Choroid plexus epithelial cell (primary cell): ENCODE measurements around the gene EVL.
A peak's percentile ranks its signal among the peaks of the same experiment; 100 is the strongest.

Source experiments
- DNase-seq: peaks from one replicate; pipeline ENCODE4 v3.0.0-alpha.2; 2010; ENCODE audit warnings: low read depth
- H3K4me3 ChIP-seq: 2 replicates; pipeline ENCODE4 v1.5.1; 2011; ENCODE audit warnings: low read depth, mild to moderate bottlenecking, control low read depth, low read length, moderate library complexity
- TF ChIP-seq, protein P1 (sequence below): conservative IDR thresholded peaks from 2 replicates; pipeline ENCODE4 v1.5.1; 2011; ENCODE audit warnings: low read depth, mild to moderate bottlenecking, control low read depth, inconsistent platforms, low read length, moderate library complexity

The EVL gene

DNA sequence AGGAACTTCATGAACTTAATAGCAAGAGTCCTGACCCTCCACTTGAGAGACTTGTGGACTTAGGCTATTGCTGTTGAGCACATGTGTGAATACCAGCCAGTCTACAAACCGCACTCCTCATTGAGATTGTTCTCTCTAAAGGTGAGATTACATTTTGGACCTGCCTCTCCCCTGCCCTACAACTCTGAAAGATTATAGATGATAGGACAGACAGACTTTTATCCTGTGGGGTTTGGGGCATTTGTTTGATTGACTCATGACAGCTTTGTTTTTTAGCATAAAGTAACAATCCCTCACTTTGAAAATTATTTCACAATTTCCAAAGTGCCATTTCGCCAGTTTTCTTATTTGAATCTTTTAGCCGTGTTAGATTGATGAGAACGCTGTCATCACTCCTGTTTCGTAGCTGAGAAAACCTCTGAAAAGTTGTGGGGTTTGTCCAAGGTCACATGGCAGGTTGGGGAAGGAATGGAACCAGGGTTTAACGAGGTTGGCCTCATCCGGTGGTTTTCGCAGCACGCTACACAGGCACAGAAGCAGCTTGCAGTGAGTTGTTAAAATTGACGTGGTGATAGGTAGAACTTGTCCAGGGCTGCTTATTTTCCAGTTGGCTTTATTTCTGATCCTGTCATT lies 836 bp downstream of the EVL start:
- DNase-seq, result no peak
- H3K4me3 ChIP-seq, result no peak overlapping the region
- TF ChIP-seq, protein P1, sequence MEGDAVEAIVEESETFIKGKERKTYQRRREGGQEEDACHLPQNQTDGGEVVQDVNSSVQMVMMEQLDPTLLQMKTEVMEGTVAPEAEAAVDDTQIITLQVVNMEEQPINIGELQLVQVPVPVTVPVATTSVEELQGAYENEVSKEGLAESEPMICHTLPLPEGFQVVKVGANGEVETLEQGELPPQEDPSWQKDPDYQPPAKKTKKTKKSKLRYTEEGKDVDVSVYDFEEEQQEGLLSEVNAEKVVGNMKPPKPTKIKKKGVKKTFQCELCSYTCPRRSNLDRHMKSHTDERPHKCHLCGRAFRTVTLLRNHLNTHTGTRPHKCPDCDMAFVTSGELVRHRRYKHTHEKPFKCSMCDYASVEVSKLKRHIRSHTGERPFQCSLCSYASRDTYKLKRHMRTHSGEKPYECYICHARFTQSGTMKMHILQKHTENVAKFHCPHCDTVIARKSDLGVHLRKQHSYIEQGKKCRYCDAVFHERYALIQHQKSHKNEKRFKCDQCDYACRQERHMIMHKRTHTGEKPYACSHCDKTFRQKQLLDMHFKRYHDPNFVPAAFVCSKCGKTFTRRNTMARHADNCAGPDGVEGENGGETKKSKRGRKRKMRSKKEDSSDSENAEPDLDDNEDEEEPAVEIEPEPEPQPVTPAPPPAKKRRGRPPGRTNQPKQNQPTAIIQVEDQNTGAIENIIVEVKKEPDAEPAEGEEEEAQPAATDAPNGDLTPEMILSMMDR, result no peak

DNA sequence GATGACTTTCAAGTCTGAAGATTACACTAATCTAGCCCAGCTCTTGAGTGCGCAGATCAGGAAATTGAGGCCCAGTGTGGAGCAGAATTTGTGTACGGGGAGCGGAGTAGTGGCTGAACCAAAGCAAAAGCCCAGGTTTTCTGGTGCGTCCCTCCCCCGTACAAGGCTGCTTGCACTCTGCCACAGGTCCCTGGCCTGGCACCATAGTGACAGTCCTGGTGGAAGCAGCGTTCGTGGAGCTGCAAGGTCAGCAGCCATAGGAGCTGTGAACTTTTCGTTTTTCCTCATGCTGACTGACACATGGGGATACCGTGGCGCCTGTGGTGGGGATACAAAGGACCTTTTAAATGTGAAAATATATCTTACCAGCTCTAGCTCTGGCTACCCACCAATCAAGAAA lies 1.7 kb downstream of the EVL start:
- no peak for DNase-seq
- H3K4me3 ChIP-seq, result no peak overlapping the region
- TF ChIP-seq, protein P1, result no peak

DNA sequence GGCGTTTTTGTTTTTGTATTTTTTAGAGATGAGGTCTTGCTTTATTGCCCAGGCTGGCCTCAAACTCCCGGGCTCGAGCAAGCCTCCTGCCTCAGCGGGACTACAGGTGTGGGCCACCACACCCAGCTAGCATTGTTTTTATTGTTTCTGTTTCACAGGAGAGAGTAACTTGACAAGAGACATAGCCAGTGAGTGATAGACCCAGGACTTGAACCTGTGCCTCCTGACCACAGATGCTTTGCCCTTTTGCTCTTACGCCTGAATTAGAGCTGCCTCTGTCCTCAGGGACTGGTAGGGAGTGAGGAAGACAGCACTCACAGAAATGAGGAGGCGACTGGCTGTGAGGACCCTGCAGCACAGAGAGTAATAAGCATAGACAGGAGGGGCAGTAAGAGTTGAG lies 2.3 kb downstream of the EVL start:
- no peak overlapping the region for H3K4me3 ChIP-seq
- TF ChIP-seq, protein P1, result no peak
- DNase-seq, result no peak

DNA sequence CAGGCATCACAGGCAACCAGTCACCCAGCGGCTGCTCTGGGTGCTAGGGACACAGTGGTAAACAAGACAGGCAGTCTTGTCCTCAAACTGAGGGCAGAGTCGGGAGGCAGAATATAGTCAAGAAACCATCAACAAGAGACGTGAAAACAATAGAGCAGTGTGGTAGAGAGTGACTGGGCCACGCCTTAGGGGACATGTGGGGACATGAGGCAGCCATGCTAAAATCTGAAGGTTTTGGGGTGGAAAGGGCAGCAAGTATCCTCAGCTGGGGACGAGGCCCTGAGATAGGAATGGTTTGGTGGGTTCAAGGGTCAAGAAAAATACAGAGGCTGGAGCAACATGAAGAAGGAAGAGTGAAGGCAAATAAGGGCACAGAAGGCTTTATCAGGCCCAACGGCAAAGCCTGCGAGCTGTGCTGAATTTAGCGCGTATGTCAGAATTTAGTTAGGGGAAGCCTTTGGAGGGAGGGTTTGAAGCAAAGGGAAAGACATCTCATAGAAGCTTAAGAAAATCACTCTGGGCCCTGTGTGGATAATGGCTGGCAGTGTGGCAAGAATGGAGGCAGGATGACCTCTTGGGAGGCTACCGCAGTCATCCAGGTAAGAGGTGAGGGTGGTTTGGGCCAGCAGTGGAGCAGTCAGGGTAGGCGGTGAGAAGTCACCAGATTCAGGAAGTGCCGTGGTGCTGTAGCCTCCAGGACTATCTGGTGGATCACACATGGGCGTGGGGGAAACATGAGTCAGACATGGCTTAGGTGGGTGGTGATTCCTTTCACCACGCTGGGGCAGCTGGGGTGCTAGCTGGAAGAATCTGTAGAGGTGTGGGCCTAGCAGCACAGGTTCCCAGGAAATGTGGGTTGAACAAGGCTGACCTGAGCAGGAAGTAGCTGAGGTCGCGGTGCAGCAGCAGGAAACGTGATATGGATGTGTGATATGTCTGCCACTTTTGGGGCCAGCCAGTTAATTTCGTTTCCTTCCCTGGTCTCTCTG lies 3.0 kb downstream of the EVL start:
- TF ChIP-seq, protein P1, result no peak
- peak; percentile 57 for DNase-seq
- H3K4me3 ChIP-seq, result no peak overlapping the region

DNA sequence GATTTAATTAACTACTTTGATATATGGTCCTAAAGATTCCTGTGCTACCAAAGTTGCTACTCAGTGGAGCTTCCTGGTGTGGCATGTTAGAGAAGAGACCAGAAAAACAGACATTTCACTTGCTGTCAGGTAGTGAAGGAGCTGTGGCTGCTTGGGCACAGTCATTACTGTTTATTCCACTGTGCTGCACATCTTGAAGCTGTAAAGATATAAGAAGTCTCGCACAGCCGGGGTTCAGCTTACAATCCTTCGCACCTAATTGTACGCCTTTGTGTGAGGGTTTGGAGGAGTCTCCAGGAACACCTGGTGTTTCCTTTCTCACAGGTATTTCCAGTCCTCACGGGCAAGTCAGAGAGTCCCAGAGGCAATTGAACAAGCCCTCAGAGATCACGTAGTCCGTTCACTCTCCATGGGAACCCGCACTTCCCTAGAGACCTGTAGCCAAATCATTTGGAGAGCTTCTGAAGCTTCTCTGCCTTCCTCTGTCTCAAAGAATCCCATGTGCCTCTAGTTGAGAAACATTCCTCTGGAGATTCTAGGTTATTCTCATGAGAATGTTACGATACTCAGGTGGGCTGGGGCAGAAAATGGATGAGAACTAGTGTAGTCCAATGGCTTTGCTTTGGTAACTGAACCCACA lies 4.1 kb downstream of the EVL start:
- no peak overlapping the region for H3K4me3 ChIP-seq
- DNase-seq, result no peak

DNA sequence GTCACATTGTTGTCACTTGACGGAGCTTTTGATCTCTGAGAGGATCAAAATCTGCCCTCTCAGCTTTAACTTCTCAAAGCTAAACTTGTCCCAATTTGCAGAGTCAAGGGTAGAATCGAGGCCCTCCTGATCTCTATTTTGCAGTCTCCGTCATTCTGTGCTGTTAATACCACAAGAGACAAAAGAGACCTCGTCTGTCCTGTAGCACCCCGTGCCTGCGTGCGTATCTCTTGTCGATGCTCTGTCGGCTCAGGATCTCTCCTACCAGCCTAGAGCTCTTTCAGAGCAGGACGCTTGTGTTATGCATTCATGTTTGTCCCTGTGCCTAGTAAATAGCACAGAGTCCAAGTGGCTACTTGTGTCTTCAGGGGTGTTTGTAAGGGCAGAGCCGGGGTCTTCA lies 5.1 kb downstream of the EVL start:
- DNase-seq, result no peak
- TF ChIP-seq, protein P1, result no peak
- no peak overlapping the region for H3K4me3 ChIP-seq

More for the DNA sequence above, 4.1 kb downstream of the EVL start:
- TF ChIP-seq, protein P1, result no peak
